HG02970 (cell line): ENCODE results near the gene NTN1.
"Not testable (repeated sequence)": the region's sequence is repeated elsewhere in the genome, so short reads cannot be mapped to it uniquely, and the experiment has no call there.

Experiments
- ATAC-seq: cut with Tn5 transposase; IDR thresholded peaks from one replicate; pipeline ENCODE4 v1.9.1; 2021; ENCODE audit warnings: mild to moderate bottlenecking, moderate library complexity, moderate number of reproducible peaks; ENCODE audit not compliant: unreplicated experiment, low FRiP score

NTN1 gene

DNA sequence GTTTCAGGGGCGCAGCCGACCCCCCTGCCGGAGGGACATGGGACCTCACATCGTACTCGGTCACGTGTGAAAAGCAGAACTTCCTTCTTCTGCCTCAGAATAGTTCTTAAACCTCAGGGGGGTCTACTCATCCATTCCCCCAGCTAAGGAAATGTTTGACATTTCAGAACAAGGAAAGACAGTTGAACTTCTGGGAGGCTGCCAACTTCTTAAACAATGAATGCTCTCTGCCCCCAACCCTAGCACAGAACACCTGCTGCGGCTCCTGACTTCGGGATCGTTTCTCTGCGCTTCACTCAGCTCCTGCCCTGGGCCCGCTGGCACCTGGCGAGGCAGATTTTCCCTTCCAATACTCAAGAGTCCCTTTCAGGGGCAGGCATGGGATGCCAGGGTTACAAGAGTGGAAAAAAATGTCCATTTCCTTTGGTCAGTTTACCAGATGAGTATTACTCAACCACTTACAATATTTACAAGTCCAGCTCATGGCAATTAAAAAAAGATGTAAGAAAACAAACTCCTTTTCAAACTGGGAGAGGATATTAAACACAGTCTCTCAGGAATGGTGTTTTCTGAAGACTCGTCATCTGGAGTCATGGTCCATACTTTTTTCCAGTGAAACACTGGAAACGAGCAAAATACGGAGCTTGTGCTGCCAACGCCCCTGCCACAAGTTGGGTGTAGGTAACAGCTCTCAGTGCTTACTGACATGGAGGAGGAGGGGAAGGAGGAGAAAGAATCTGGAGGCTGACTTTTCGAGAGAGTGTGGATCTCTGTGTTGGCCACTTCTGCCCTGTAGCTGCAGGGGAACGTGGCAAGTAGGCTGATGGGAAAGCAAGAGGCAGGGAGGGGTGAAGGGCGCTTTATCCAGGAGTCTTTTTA, 235.7 kb downstream of the NTN1 start:
- no peak for ATAC-seq

DNA sequence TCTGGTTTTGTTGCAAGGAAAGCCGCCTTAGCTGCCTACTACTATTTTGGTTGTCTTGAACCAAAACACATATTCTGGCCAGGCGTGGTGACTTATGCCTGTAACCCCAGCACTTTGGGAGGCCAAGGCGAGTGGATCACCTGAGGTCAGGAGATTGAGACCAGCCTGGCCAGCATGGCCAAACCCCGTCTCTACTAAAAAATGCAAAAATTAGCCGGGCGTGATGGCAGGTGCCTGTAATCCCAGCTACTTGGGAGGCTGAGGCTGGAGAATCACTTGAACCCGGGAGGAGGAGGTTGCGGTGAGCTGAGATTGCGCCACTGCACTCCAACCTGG, 236.3 kb downstream of the NTN1 start:
- not testable (repeated sequence) for ATAC-seq

DNA sequence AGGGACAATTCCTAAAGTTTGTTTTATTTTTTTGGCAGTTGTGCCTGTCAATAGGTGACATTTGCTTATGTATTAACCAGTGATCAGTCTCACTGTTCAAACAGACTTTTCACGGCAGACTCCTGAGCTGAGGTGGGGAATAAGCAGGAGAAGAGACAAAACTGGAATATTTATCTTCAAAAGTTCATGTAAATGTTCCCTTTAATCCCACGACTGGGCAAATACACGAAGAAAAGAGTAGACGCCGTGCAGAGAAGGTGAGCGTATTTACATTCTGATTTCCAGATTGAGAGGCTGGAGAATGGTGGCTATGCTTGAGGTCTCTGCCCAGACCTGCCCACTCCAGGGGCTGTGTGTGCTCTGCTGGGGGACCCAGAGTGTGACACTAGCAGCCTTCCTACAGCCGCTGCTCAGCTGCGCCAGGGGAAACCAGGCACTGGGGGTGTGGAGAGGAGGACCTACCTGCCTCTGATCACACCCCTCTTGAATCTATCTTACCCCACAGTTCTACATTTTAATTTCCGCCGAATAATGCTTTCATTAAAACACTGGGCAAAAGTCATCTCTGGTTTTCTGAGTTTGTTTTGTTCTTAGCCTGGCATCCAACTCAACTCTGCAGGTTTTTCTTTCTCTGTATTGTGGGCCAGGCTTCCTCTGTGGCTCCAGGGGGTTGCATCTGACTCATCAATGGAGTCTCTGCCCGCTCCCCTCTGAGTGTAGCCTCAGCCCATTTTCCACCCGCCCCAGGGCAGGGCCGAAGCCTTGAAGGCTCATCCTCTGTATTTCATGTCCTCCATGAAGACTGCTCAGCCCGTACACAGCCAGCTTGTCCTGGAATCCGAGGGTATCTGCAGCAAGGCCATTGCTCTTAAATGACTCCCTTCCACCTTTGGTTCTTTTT, 237.1 kb downstream of the NTN1 start:
- no peak for ATAC-seq

DNA sequence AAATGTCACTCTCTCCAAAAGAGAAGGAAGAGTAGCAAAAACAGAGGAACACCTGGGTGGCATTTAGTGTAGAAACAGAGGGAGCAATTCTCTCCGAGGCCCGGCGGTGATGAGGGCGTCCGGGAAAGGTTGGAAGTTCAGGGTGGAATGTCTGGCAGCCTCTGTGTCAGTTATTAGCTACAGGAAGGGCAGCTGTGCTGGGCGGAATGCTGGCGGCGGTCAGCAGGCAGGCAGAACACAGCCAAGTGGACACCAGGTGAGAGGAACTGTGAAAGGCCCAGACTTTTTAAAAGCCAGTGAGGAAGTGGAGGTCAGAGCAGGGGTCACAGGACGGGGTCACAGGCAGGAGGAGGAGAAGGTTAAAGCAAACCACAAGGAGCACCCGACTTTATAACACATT, 238.1 kb downstream of the NTN1 start:
- no peak for ATAC-seq

DNA sequence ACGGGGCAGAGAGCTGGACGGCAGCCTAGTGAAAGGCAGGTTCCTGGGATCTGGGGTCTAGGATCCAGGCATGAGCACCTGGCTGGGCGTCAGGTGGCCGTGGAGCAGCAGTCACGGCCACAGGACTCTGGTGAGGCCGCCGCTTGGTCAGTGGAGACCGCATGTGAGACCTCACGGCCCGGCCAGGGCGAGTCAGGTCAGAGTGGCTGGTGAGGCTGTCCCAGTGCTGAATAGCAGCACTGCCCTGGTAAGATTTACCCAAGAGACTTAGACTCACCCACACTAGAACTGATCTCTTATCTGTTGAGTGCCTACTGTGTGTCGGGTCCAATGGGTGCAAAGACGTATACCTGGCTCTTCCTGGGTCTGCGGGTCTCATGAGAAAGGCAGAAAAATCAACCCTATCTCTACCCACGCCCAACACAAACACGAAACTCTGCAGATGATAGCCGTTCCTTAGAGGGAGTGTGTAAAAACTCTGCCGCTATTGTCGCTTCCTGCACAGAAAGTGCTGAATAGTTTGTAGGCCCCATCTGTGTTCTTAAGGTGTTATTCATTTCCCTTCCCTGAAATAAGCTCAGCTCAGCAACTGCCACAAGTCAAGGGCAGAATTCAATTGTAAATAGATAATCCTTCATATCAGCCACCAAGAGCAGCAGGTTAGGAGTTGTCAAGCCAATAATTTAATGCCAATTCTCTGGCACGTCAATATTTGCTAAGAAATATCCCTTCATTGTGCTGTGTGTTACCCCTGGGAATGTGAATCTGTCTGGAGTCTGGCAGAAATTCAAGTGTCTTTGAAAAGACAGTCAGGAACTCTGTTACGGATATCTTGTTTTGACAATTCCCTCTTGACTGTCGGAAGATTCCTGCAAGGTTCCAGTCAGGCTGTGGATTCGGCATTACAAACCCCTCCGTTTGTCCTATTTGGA, 240.0 kb downstream of the NTN1 start:
- ATAC-seq, result no peak

DNA sequence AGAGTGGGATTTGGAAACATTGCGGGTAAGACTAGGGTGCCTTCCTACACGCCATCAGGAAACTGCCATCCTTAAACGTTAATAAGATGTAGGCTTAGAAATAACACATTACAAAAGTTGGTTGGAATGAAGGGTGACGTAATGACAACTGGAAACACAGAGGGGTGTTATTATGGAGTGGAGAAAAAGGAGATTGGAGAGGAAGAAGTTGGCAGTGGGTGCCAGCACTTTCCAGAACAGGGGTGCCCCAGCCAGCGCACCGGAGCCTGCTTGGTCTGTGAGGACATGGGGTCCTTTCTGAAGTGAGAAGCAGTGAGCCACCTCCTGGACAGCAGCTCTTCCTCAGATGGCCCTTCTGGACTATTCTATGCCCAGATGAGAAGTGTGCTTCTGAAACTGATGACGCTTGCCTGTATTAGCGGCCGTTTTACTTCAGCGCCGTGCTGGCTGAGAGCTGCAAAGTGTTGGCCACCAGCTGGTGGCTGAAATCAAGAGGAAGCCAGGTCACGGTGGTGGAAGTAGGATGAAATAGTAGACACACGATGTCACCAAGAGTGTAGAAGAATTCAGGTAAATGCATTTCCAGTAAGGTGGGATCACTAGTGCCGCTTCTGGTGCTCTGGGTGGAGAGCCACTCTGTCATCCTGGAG, 244.8 kb downstream of the NTN1 start:
- ATAC-seq, result no peak

DNA sequence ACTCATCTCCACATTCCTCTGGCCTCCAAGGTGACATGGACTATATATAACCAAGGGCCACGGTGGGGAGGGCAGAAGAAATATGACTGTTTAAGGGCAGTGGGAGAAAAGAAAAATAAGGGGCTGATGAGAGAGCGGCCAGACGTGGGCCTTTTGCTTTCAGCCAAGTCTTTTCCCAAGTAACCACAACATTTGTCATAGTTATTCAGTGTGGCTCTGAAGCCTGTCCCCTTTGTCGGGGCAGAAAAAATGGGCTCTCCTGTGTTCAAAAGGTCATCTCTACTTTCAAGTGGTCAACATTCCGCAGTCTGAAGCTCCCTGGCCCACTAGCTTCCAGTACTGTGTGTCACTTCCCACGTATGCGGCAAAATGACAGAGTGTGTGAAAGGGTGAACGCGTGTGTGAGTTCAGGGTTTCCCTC, 245.4 kb downstream of the NTN1 start:
- no peak for ATAC-seq

DNA sequence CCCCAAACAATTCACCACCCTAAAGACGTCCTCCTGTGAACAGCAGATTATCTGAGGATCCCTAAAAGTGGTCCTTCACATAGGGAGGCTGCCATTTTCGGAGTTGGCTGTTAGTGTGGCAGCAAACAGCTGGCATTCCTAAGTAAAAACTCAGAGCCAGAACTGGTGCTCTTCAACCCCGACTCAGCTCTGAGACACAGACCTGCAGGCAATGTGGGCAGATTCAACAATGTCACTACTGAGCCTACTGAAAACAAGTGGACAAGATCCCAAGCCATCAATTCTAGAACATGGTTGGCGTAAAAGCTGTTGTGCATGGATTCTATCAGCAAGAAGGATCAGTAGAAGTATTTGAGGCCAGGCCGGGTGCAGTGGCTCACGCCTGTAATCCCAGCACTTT, 247.2 kb downstream of the NTN1 start:
- ATAC-seq, result no peak

DNA sequence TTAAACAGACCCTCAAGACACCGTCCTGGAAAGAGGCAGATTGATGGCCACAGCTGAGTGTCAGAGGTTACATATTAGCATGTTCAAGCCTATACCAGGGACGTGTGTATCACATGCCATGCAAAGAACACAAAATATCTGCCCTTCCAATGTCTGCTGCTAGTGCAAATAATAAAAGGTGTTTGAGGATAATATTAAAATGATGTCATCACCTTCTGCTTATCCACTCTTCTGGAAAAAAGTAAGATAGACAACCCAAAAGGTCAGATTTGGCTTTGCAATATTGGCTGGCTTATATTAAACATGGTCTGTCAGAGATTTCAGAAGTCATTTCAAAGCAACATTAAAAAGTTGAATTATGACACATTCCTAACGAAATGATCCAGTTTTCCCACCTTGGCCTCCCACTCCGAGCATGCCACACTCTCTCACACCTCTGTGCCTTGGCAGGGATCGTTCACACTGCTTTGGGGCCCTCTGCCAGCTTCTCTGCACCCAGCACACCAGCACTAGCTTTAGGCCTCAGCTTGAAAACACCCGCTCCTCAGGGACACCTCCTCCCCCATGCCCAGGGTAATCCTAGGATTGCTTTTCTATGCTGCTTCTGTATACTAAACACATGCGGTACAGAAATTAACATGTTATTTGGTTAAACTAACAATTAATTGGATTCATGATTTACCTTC, 248.2 kb downstream of the NTN1 start:
- ATAC-seq, result no peak

DNA sequence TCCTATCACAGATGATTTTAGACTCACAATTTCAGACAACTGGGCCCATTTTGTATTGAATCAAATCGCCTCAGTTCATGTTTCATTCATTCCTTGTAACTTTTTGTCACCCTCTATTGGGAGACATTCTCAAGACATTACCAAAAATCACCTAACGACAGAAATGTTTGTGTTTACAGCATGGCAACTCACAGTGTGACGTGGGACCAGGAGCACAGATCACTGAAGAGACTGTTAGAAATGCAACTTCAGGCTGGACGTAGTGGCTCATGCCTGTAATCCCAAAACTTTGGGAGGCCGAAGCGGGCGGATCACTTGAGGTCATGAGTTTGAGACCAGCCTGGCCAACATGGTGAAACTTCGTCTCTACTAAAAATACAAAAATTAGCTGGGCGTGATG, 249.6 kb downstream of the NTN1 start:
- ATAC-seq, result no peak

DNA sequence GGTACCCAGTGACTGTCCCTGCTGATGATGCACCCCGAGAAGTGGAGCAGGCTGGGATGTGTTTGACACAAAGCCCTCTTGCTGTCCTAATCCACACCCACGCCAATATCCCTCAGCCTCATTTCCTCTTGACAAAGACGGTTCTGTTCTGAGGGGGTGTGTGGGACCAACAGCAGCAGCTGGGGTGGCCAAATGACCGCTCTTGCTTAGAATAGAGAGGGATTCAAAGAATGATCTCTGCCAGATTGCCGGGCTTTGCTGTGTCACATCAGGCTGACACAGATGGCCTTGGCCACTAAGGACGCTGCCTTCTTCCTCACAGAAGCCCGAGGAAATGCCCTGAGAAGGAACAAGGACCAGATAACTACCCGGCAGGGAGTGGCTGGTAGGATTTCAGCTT, 250.7 kb downstream of the NTN1 start:
- no peak for ATAC-seq

DNA sequence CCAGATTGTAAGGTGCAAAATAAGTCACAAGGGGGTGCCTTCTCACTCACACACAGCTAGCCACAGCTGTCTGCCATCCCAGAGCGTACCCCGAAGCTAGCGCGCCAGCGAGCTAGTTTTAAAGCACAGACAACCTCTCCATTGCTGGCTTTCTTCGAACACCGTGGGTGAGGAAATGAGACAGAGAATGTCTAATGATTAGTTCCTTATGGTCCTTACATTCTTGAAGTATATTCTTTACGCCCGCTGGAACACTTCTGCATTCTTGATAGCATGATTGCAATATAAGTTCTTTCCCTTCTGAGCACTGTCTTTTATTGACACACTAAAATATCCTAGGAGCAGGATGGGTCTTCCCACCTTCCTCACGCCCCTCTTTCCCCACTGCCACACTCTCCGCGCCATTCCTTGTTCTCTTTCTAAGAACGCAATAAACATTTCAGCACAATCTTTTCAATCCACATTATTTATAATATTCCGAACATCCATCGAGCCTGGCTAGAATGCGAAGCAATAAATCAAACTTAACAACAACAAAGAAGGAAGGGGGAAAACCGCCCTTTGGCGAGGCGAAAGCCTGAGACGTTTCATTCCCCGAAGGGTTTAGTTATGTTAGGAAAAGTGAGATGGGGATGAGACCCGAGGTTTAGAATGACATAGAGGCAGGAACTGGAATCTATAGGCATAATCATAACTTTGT, 251.3 kb downstream of the NTN1 start:
- ATAC-seq, result no peak

DNA sequence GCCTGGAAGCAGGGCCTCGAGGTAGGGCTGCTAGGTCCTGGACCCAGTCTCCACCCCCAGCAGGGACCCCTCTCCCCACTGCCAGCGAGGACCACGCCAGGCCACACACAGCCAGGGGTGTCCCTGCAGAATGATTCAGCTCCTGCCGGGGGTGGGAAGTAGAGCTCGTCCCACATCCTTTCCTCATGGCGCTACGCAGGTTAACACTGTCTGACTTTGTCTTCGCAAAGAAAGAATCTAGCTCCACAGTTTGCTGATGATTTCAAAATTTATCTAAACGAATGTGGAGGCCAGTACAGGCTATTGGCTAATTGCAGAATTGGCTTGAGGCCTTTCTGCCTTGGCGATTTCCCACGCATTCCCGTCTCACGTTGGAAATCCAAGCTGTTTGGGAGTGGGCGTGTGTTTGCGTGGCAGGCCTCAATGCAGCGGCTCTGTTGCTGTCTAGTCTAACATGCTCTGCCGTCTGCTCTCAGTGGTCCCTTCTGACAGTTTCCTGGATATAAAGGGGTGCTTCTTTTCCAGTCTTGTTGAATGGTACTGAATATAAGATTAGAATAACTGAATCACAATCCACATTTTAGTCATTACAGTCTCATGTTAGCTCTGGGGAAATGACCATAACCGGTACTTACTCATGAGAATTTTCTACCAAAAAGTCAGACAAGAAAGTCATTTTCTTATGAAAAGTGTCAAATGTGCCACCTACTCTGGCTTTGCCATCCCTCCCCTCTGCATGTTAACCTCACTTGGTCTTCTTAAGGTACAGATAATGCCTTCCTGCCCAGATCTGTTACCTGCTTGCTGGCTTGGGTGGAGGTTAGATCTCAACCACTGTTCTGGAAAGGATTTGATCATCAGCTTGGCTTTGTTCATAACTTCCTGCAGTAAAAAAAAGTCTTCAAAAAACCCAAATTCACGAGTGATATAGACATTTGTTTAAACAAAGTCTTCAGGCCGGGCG, 252.4 kb downstream of the NTN1 start:
- ATAC-seq, result no peak

DNA sequence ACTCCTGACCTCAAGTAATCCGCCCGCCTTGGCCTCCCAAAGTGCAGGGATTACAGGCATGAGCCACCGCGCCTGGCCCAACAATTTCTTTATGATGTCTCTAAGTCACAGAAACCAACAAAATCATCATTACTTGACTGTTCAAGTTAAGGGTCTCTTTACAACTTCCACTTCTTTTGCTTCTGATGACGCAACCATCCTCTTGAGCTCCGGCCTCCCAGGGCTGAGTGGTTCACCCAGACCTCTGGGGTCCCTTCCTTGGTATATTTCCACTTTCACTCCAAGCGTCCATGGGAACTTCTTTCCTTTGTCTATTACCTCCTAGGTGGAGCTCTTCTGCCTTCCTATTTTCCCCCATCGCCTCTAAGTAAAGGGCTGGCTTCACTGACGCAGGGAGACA, 253.7 kb downstream of the NTN1 start:
- no peak for ATAC-seq

DNA sequence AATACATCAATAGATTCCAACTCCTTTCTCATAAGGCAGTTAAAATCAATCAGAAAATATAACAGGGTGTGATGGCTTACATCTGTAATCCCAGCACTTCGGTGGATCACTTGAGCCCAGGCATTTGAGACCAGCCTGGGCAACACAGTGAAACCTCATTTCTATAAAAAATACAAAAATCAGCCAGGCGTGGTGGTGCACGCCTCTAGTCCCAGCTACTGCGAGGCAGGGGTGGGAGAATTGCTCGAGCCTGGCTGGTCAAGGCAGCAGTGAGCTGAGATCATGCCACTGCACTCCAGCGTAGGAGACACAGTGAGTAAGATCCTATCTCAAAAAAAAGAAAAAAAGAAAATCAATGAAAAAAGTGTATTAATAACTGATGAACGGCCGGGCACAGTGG, 258.6 kb downstream of the NTN1 start:
- no peak for ATAC-seq

DNA sequence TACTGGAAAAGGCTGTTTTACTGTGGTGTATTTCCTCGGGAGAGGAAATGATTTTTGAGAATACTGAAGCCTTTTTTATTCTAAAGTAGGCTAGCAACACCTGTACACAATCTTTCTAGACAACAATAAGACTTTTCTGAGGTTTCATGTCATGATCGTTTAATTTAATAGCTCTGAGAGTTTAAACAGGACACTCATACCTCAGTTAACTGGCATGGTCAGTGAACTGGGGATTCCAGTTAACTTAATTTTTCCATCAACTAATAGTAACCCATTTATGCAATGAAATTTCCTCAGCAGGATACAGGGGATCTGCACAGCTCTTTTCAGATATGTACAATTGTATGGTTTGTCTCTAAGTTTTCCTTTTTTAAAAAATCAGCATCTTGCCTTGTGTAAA, 262.6 kb downstream of the NTN1 start:
- ATAC-seq, result no peak

DNA sequence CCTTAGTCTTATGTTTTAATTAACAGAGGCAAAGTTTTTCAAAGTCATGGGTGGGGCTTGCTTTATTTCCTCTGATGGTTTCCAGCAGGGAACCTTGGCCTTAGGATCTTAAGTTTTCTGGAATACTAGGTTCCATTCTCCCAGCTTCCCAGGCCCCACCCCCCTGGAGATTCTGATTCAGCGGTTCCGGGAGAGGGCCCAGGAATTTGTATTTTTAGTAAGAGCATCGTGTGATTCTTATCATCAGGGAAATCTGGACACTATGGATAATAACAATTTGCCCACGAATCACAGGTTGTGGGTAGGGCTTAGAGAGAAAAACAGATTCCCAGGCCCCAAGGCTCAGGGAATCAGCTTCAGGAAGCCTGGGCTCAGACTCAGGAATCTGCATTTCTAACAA, 263.6 kb downstream of the NTN1 start:
- ATAC-seq, result no peak
